Mesendoderm (in vitro differentiated cells): ENCODE measurements around the gene SLC45A3.

ENCODE experiments used
- DNase-seq: peaks from one replicate; pipeline ENCODE4 v3.0.0; 2013
- H2AK5ac ChIP-seq: 2 replicates; pipeline ENCODE4 v1.6.1; 2013; ENCODE audit warnings: low read length, inconsistent platforms
- H2BK120ac ChIP-seq: 2 replicates; pipeline ENCODE4 v1.6.1; 2013; ENCODE audit warnings: low read depth, mild to moderate bottlenecking, low read length, moderate library complexity, mixed read lengths
- H2BK15ac ChIP-seq: replicated peaks from 2 replicates; pipeline ENCODE4 v1.6.1; 2013; ENCODE audit warnings: low read depth, mild to moderate bottlenecking, moderate library complexity
- H2BK5ac ChIP-seq: 2 replicates; pipeline ENCODE4 v1.6.1; 2013; ENCODE audit warnings: low read length, inconsistent platforms
- H3K18ac ChIP-seq: 2 replicates; pipeline ENCODE4 v1.6.1; 2013; ENCODE audit warnings: mild to moderate bottlenecking, low read length, mixed read lengths
- H3K23ac ChIP-seq: one replicate; pipeline ENCODE4 v1.6.1; 2013; ENCODE audit warnings: low read length
- H3K27ac ChIP-seq: 2 replicates; pipeline ENCODE4 v1.5.1; 2013; ENCODE audit warnings: low read depth, mild to moderate bottlenecking, inconsistent platforms, low read length, moderate library complexity
- H3K27me3 ChIP-seq: 2 replicates; pipeline ENCODE4 v1.6.1; 2013; ENCODE audit warnings: low read length, control low read depth, mild to moderate bottlenecking, inconsistent platforms; ENCODE audit not compliant: insufficient read depth, poor library complexity
- H3K36me3 ChIP-seq: 2 replicates; pipeline ENCODE4 v1.6.1; 2013; ENCODE audit warnings: low read length, inconsistent platforms; ENCODE audit not compliant: control insufficient read depth, insufficient read depth
- H3K4ac ChIP-seq: one replicate; pipeline ENCODE4 v1.6.1; 2013; ENCODE audit warnings: low read depth, mild to moderate bottlenecking, low read length, moderate library complexity
- H3K4me1 ChIP-seq: 2 replicates; pipeline ENCODE4 v1.6.1; 2013; ENCODE audit warnings: low read depth, low read length, inconsistent platforms; ENCODE audit not compliant: control insufficient read depth
- H3K4me2 ChIP-seq: 2 replicates; pipeline ENCODE4 v1.6.1; 2013; ENCODE audit warnings: low read length
- H3K4me3 ChIP-seq: 2 replicates; pipeline ENCODE4 v1.5.1; 2013; ENCODE audit warnings: mild to moderate bottlenecking, low read length
- H3K56ac ChIP-seq: one replicate; pipeline ENCODE4 v1.6.1; 2013; ENCODE audit warnings: low read length
- H3K79me1 ChIP-seq: 2 replicates; pipeline ENCODE4 v1.6.1; 2013; ENCODE audit warnings: low read length, inconsistent platforms
- H3K79me2 ChIP-seq: 2 replicates; pipeline ENCODE4 v1.6.1; 2013; ENCODE audit warnings: mild to moderate bottlenecking, low read length; ENCODE audit not compliant: control insufficient read depth, insufficient read depth
- H3K9ac ChIP-seq: 2 replicates; pipeline ENCODE4 v1.6.1; 2013; ENCODE audit warnings: low read length, inconsistent platforms
- H4K5ac ChIP-seq: one replicate; pipeline ENCODE4 v1.6.1; 2013; ENCODE audit warnings: low read length
- H4K8ac ChIP-seq: one replicate; pipeline ENCODE4 v1.6.1; 2013; ENCODE audit warnings: low read depth, mild to moderate bottlenecking, control low read depth, low read length, moderate library complexity
- WGBS: extraction: QIAGEN DNeasy Blood & Tissue Kit; methylation state at CpG from one replicate; pipeline ENCODE4 v1.1.7; 2013; ENCODE audit warnings: low lambda C conversion rate, missing lambda C conversion rate; ENCODE audit not compliant: insufficient coverage; ENCODE audit errors: extremely low coverage; 5-methylcytosine and 5-hydroxymethylcytosine counted together

The SLC45A3 gene

GRCh38 chr1:205623646-205624045 is 56.7 kb downstream of the SLC45A3 start:
- Histone ChIP-seq H3K27me3 (no peaks in the 10 kb centered on the region), H3K4me1 (no peaks in the 10 kb centered on the region), H3K36me3 (peaks cover 5% of the 10 kb centered on the region), H3K4me2 (no peak overlapping the region), H3K23ac (no peak overlapping the region), H2BK5ac (no peak overlapping the region), H3K9ac (no peak overlapping the region), H2BK120ac (no peak overlapping the region), H2AK5ac (no peak overlapping the region), H3K4me3 (no peak overlapping the region), H3K56ac (no peak overlapping the region), H3K79me1 (peaks cover 6% of the 10 kb centered on the region), H3K4ac (no peak overlapping the region), H3K18ac (no peak overlapping the region), H2BK15ac (no peak overlapping the region), H4K5ac (no peak overlapping the region), H4K8ac (no peak overlapping the region), H3K27ac (no peak overlapping the region), H3K79me2 (peaks cover 32% of the 10 kb centered on the region)
- WGBS, result no CpG with 5 or more reads among the region's 4 CpGs
- DNase-seq, result no peak

GRCh38 chr1:205620269-205620668 is 60.0 kb downstream of the SLC45A3 start:
- Histone ChIP-seq H2BK120ac (no peak overlapping the region), H3K79me2 (peaks cover 10% of the 10 kb centered on the region), H3K56ac (no peak overlapping the region), H3K9ac (no peak overlapping the region), H3K23ac (no peak overlapping the region), H3K27ac (no peak overlapping the region), H2AK5ac (no peak overlapping the region), H3K4me3 (no peak overlapping the region), H2BK5ac (no peak overlapping the region), H2BK15ac (no peak overlapping the region), H3K4ac (no peak overlapping the region), H3K79me1 (peaks cover 2% of the 10 kb centered on the region), H4K8ac (no peak overlapping the region), H4K5ac (no peak overlapping the region), H3K4me2 (no peak overlapping the region), H3K4me1 (no peaks in the 10 kb centered on the region), H3K36me3 (peaks cover 7% of the 10 kb centered on the region), H3K27me3 (no peaks in the 10 kb centered on the region), H3K18ac (no peak overlapping the region)
- no peak for DNase-seq
- no CpG with 5 or more reads among the region's 6 CpGs for WGBS

- DNase-seq, result no peak
- Histone ChIP-seq H3K27ac (no peak overlapping the region), H4K8ac (no peak overlapping the region), H3K23ac (no peak overlapping the region), H3K4ac (no peak overlapping the region), H2BK120ac (no peak overlapping the region), H3K79me1 (peaks cover 2% of the 10 kb centered on the region), H3K56ac (no peak overlapping the region), H3K4me3 (no peak overlapping the region), H3K9ac (no peak overlapping the region), H3K27me3 (no peaks in the 10 kb centered on the region), H2BK15ac (no peak overlapping the region), H3K18ac (no peak overlapping the region), H3K4me2 (no peak overlapping the region), H3K79me2 (peaks cover 5% of the 10 kb centered on the region), H3K36me3 (peaks cover 7% of the 10 kb centered on the region), H4K5ac (no peak overlapping the region), H2AK5ac (no peak overlapping the region), H3K4me1 (no peaks in the 10 kb centered on the region), H2BK5ac (no peak overlapping the region)
- WGBS, result no CpG with 5 or more reads among the region's 3 CpGs
Observed at GRCh38 chr1:205619376-205619775, 60.9 kb downstream of the SLC45A3 start.

- Histone ChIP-seq H3K27ac (no peak overlapping the region), H3K4me3 (no peak overlapping the region), H3K18ac (no peak overlapping the region), H3K4me2 (no peak overlapping the region), H3K9ac (no peak overlapping the region), H3K23ac (no peak overlapping the region), H3K4ac (no peak overlapping the region), H3K27me3 (no peaks in the 10 kb centered on the region), H3K56ac (no peak overlapping the region), H2BK120ac (no peak overlapping the region), H2BK15ac (no peak overlapping the region), H3K4me1 (no peaks in the 10 kb centered on the region), H3K36me3 (peaks cover 7% of the 10 kb centered on the region), H2BK5ac (no peak overlapping the region), H3K79me2 (no peaks in the 10 kb centered on the region), H3K79me1 (no peaks in the 10 kb centered on the region), H4K5ac (no peak overlapping the region), H2AK5ac (no peak overlapping the region), H4K8ac (no peak overlapping the region)
- no peak for DNase-seq
- no CpG with 5 or more reads among the region's 1 CpG for WGBS
Observed at GRCh38 chr1:205616563-205617293, 63.6 kb downstream of the SLC45A3 start.

DNA sequence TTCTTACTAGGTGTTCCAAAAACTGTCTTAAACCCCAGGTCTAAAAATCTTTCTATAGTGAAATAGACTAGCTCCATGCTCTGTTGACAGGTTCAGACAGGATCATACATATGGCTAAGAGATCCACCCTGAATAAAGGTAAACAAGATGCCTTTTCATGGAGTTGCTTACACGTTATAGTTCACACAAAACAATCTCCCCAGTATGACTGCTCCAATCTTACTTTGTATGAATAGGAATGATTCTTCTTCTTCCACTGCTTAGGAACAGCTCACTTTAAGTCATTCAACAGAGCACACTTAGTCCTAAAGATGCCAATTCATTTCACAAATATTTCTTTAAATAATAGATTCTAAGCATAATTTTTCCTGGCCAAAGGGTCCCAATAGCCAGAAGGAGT is 64.5 kb downstream of the SLC45A3 start:
- H3K27me3 ChIP-seq, result no peaks in the 10 kb centered on the region
- no peak overlapping the region for H3K9ac ChIP-seq
- no CpG with 5 or more reads among the region's 1 CpG for WGBS
- H3K56ac ChIP-seq, result no peak overlapping the region
- no peak overlapping the region for H4K8ac ChIP-seq
- H3K4me3 ChIP-seq, result no peak overlapping the region
- no peaks in the 10 kb centered on the region for H3K4me1 ChIP-seq
- no peak for DNase-seq
- no peak overlapping the region for H3K23ac ChIP-seq
- no peak overlapping the region for H3K4ac ChIP-seq
- no peaks in the 10 kb centered on the region for H3K79me1 ChIP-seq
- no peaks in the 10 kb centered on the region for H3K79me2 ChIP-seq
- H2BK5ac ChIP-seq, result no peak overlapping the region
- peaks cover 7% of the 10 kb centered on the region for H3K36me3 ChIP-seq
- no peak overlapping the region for H4K5ac ChIP-seq
- H2BK120ac ChIP-seq, result no peak overlapping the region
- no peak overlapping the region for H3K27ac ChIP-seq
- no peak overlapping the region for H3K18ac ChIP-seq
- no peak overlapping the region for H2AK5ac ChIP-seq
- H3K4me2 ChIP-seq, result no peak overlapping the region
- no peak overlapping the region for H2BK15ac ChIP-seq

DNA sequence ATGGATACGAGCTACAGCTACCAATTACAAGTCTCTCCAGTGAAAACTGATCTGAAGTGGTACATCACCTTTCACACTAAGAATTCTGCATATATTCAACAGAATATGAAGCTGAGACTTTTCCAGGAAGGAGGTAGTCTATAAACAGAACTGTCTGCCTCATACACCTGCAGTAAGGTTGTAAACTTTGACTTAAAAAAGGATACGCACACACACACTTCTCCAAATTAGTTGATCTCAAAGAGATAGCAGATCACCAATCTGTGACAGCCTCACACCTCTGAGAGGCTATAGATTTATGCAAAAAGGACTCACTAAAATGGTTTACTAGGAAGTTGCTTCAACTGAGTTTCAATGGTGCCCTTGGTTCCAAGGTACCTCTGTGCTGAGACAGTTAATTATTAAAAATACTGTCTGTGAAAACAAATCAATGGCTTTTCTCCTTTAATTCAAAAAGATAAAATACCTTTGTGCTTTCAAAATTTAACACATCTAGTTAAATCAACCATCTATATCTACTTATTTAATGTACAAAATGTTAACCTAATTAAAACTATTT is 66.4 kb downstream of the SLC45A3 start:
- H3K23ac ChIP-seq, result no peak overlapping the region
- H3K4me1 ChIP-seq, result no peaks in the 10 kb centered on the region
- no peak for DNase-seq
- no peak overlapping the region for H2BK5ac ChIP-seq
- no peak overlapping the region for H3K27ac ChIP-seq
- H3K36me3 ChIP-seq, result peaks cover 2% of the 10 kb centered on the region
- no peaks in the 10 kb centered on the region for H3K79me2 ChIP-seq
- no peaks in the 10 kb centered on the region for H3K79me1 ChIP-seq
- H2AK5ac ChIP-seq, result no peak overlapping the region
- H3K27me3 ChIP-seq, result no peaks in the 10 kb centered on the region
- H3K9ac ChIP-seq, result no peak overlapping the region
- H2BK120ac ChIP-seq, result no peak overlapping the region
- H3K4ac ChIP-seq, result no peak overlapping the region
- H3K4me3 ChIP-seq, result no peak overlapping the region
- no peak overlapping the region for H3K4me2 ChIP-seq
- H3K56ac ChIP-seq, result no peak overlapping the region
- H2BK15ac ChIP-seq, result no peak overlapping the region
- no CpG with 5 or more reads among the region's 2 CpGs for WGBS
- H4K5ac ChIP-seq, result no peak overlapping the region
- no peak overlapping the region for H4K8ac ChIP-seq
- H3K18ac ChIP-seq, result no peak overlapping the region
